Mucosa of stomach (tissue), 1 donor: Measurements from ENCODE around the gene RNF166.

Experiments used
- H3K27me3 ChIP-seq: one replicate; pipeline ENCODE4 v1.7.0; 2013; ENCODE audit warnings: mild to moderate bottlenecking, low read length; ENCODE audit not compliant: control insufficient read depth, insufficient read depth
- H3K36me3 ChIP-seq: one replicate; pipeline ENCODE4 v1.7.0; 2013; ENCODE audit warnings: low read length; ENCODE audit not compliant: control insufficient read depth, insufficient read depth
- H3K4me1 ChIP-seq: one replicate; pipeline ENCODE4 v1.7.0; 2013; ENCODE audit warnings: mild to moderate bottlenecking, low read length; ENCODE audit not compliant: control insufficient read depth, insufficient read depth
- H3K4me3 ChIP-seq: one replicate; pipeline ENCODE4 v1.7.0; 2013; ENCODE audit warnings: low read length
- H3K9ac ChIP-seq: one replicate; pipeline ENCODE4 v1.7.0; 2013; ENCODE audit warnings: mild to moderate bottlenecking, low read length, moderate library complexity
- H3K9me3 ChIP-seq: one replicate; pipeline ENCODE4 v1.7.0; 2013; ENCODE audit warnings: mild to moderate bottlenecking, low read length, moderate library complexity; ENCODE audit not compliant: control insufficient read depth
- donor health status: Pancreatic carcinoma.

Gene RNF166

GRCh38 chr16:88653596-88654362 lies 52.4 kb downstream of the RNF166 start:
- Histone ChIP-seq H3K9me3 (no peaks in the 10 kb centered on the region), H3K9ac (no peak overlapping the region), H3K4me3 (no peak overlapping the region), H3K27me3 (no peaks in the 10 kb centered on the region), H3K4me1 (peaks cover 20% of the 10 kb centered on the region), H3K36me3 (no peaks in the 10 kb centered on the region)

- no peak overlapping the region for H3K4me3 ChIP-seq
- H3K36me3 ChIP-seq = no peaks in the 10 kb centered on the region
- H3K4me1 ChIP-seq = peaks cover 20% of the 10 kb centered on the region
- no peaks in the 10 kb centered on the region for H3K27me3 ChIP-seq
- no peaks in the 10 kb centered on the region for H3K9me3 ChIP-seq
- H3K9ac ChIP-seq = no peak overlapping the region
These were observed 53.1 kb downstream of the RNF166 start for GRCh38 chr16:88653101-88653500.

GRCh38 chr16:88652762-88653063 lies 53.5 kb downstream of the RNF166 start:
- H3K4me1 ChIP-seq = peaks cover 20% of the 10 kb centered on the region
- no peaks in the 10 kb centered on the region for H3K9me3 ChIP-seq
- no peaks in the 10 kb centered on the region for H3K27me3 ChIP-seq
- H3K4me3 ChIP-seq = no peak overlapping the region
- H3K36me3 ChIP-seq = no peaks in the 10 kb centered on the region
- H3K9ac ChIP-seq = no peak overlapping the region

GRCh38 chr16:88651989-88652761 lies 54.0 kb downstream of the RNF166 start:
- Histone ChIP-seq H3K9ac (peak overlapping the region; percentile 8), H3K4me3 (no peak overlapping the region), H3K27me3 (no peaks in the 10 kb centered on the region), H3K9me3 (no peaks in the 10 kb centered on the region), H3K4me1 (peaks cover 20% of the 10 kb centered on the region), H3K36me3 (no peaks in the 10 kb centered on the region)

GRCh38 chr16:88651276-88651988 lies 54.8 kb downstream of the RNF166 start:
- peaks cover 20% of the 10 kb centered on the region for H3K4me1 ChIP-seq
- H3K4me3 ChIP-seq = peak overlapping the region; percentile 19
- no peaks in the 10 kb centered on the region for H3K27me3 ChIP-seq
- H3K9me3 ChIP-seq = no peaks in the 10 kb centered on the region
- H3K36me3 ChIP-seq = no peaks in the 10 kb centered on the region
- peak overlapping the region; percentile 81 for H3K9ac ChIP-seq

- H3K9ac ChIP-seq = peak within 1 kb of the TSS; percentile 81
- H3K4me3 ChIP-seq = peak within 1 kb of the TSS; percentile 87
- H3K27me3 ChIP-seq = no peaks in the 10 kb centered on the region
- peaks cover 20% of the 10 kb centered on the region for H3K4me1 ChIP-seq
- no peaks in the 10 kb centered on the region for H3K9me3 ChIP-seq
- no peaks in the 10 kb centered on the region for H3K36me3 ChIP-seq
These were observed 55.4 kb downstream of the RNF166 start, which contains the start of gene CYBA for GRCh38 chr16:88650749-88651275. CYBA (minus strand) TSS chr16:88651053; CDS start chr16:88651013, 40 bp downstream.

- peak overlapping the region; percentile 81 for H3K9ac ChIP-seq
- no peaks in the 10 kb centered on the region for H3K9me3 ChIP-seq
- no peaks in the 10 kb centered on the region for H3K27me3 ChIP-seq
- peak overlapping the region; percentile 87 for H3K4me3 ChIP-seq
- H3K4me1 ChIP-seq = peaks cover 20% of the 10 kb centered on the region
- no peaks in the 10 kb centered on the region for H3K36me3 ChIP-seq
These were observed 56.1 kb downstream of the RNF166 start for GRCh38 chr16:88649924-88650748.

GRCh38 chr16:88649195-88649923 lies 56.8 kb downstream of the RNF166 start:
- H3K27me3 ChIP-seq = no peaks in the 10 kb centered on the region
- no peaks in the 10 kb centered on the region for H3K9me3 ChIP-seq
- H3K4me3 ChIP-seq = no peak overlapping the region
- peak overlapping the region; percentile 81 for H3K9ac ChIP-seq
- no peaks in the 10 kb centered on the region for H3K36me3 ChIP-seq
- H3K4me1 ChIP-seq = peaks cover 20% of the 10 kb centered on the region

- H3K4me3 ChIP-seq = no peak overlapping the region
- no peaks in the 10 kb centered on the region for H3K27me3 ChIP-seq
- H3K9me3 ChIP-seq = no peaks in the 10 kb centered on the region
- no peaks in the 10 kb centered on the region for H3K36me3 ChIP-seq
- no peak overlapping the region for H3K9ac ChIP-seq
- H3K4me1 ChIP-seq = peaks cover 20% of the 10 kb centered on the region
These were observed 58.8 kb downstream of the RNF166 start for GRCh38 chr16:88647178-88648070.
